MCF 10A (cell line): ENCODE results near the gene SSBP1. TPM values are rescaled to one million over a fixed set of nuclear protein-coding genes. Genes with fewer than 3 reads are reported as not detected.

Experiments
- BruUV-seq: library from RNA; stranded (reverse); fragments of 400-500 nt; replicated peaks from 2 replicates; lab custom pipeline; 2021; lab: Mats Ljungman, UMichigan
- CTCF ChIA-PET: fragments of 300-600 bp; sonication (Branson Sonifier 250); formaldehyde crosslinking; extraction: SDS; loops from one replicate; lab custom pipeline; 2021; ENCODE audit warnings: antibody characterized with exemption, inconsistent platforms; lab: Yijun Ruan, JAX
- POLR2A ChIA-PET: fragments of 300-600, 350-650 bp; sonication (Branson Sonifier 250); formaldehyde crosslinking; extraction: SDS; loops from one replicate; lab custom pipeline; 2020; ENCODE audit warnings: antibody characterized with exemption, inconsistent platforms; lab: Yijun Ruan, JAX
- DNase-seq: peaks from one replicate; pipeline ENCODE4 v3.0.0-alpha.2; 2018; ENCODE audit not compliant: unreplicated experiment
- H3K27ac Mint-ChIP-seq: one replicate; pipeline ENCODE4 v1.8.0; 2022; ENCODE audit warnings: mild to moderate bottlenecking, low read depth, mixed read lengths; ENCODE audit not compliant: unreplicated experiment
- H3K27me3 Mint-ChIP-seq: one replicate; pipeline ENCODE4 v1.8.0; 2022; ENCODE audit warnings: mixed read lengths; ENCODE audit not compliant: insufficient read depth, unreplicated experiment
- H3K36me3 Mint-ChIP-seq: one replicate; pipeline ENCODE4 v1.8.0; 2022; ENCODE audit warnings: mild to moderate bottlenecking, moderate library complexity, mixed read lengths; ENCODE audit not compliant: insufficient read depth, unreplicated experiment
- H3K4me1 Mint-ChIP-seq: one replicate; pipeline ENCODE4 v1.8.0; 2022; ENCODE audit warnings: mixed read lengths; ENCODE audit not compliant: insufficient read depth, unreplicated experiment
- H3K4me3 Mint-ChIP-seq: one replicate; pipeline ENCODE4 v1.8.0; 2022; ENCODE audit warnings: mild to moderate bottlenecking, moderate library complexity, mixed read lengths; ENCODE audit not compliant: unreplicated experiment
- H3K9me3 Mint-ChIP-seq: one replicate; pipeline ENCODE4 v1.8.0; 2022; ENCODE audit warnings: mixed read lengths; ENCODE audit not compliant: unreplicated experiment
- intact Hi-C: fragments of 100-400 bp; cut with micrococcal nuclease; formaldehyde crosslinking; loops from 2 replicates; pipeline ENCODE4 v1.14.1; 2022
- total RNA-seq: library from RNA; stranded (reverse); gene quantifications from 2 replicates; pipeline ENCODE4 v1.2.3, GENCODE V29; 2022
- TF ChIP-seq, protein P1 (sequence below): fragments of 200-600 bp; IDR thresholded peaks from one replicate; pipeline ENCODE4 v1.8.0; 2022; ENCODE audit warnings: antibody characterized with exemption, mild to moderate bottlenecking; ENCODE audit not compliant: unreplicated experiment

The SSBP1 gene
- total RNA-seq, 1 experiment from 2014 or later, result 269 TPM

DNA sequence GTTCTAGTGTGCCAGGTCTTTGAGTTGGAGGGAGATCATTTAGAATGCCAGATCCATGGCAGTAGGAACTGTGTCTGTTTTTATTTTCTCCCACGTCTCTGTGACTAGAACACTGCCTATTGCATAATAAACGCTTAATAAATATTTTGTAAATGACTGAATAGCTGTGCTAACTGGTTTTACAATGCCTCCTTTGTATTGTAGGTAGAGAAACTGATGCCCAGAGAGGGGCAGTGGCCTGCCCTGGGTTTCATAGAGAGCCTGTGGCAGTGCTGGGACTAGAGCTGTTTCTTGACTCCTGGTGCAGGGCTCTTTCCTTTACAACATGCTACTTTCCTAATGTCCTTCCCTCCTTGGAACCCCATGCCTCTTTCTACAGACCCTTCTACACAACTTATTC, 54.4 kb downstream of the SSBP1 start:
- ChIA-PET CTCF (no interaction called here), POLR2A (interaction anchor here (0.6 kb wide), 1 partner anchor 13 kb away, joined by 3 read pairs; no protein-coding TSS in a partner anchor)
- Mint-ChIP-seq H3K9me3 (no peaks in the 10 kb centered on the region), H3K36me3 (peaks cover 44% of the 10 kb centered on the region), H3K27me3 (no peaks in the 10 kb centered on the region), H3K27ac (no peak overlapping the region), H3K4me1 (no peaks in the 10 kb centered on the region), H3K4me3 (no peak overlapping the region)
- TF ChIP-seq, protein P1, sequence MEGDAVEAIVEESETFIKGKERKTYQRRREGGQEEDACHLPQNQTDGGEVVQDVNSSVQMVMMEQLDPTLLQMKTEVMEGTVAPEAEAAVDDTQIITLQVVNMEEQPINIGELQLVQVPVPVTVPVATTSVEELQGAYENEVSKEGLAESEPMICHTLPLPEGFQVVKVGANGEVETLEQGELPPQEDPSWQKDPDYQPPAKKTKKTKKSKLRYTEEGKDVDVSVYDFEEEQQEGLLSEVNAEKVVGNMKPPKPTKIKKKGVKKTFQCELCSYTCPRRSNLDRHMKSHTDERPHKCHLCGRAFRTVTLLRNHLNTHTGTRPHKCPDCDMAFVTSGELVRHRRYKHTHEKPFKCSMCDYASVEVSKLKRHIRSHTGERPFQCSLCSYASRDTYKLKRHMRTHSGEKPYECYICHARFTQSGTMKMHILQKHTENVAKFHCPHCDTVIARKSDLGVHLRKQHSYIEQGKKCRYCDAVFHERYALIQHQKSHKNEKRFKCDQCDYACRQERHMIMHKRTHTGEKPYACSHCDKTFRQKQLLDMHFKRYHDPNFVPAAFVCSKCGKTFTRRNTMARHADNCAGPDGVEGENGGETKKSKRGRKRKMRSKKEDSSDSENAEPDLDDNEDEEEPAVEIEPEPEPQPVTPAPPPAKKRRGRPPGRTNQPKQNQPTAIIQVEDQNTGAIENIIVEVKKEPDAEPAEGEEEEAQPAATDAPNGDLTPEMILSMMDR, result no peak
- BruUV-seq, result no TSS peak
- no peak for DNase-seq
- intact Hi-C loops, result no loop called here

Other genes starting within 250 kb of the SSBP1 start
- gene AGK, start 186.9 kb upstream of the SSBP1 start, total RNA-seq, result 35.4 and 41.4 TPM in 2 replicates
- 8.4 and 9.3 TPM in 2 replicates for gene DENND11, start 36.2 kb upstream of the SSBP1 start, total RNA-seq
- not detected in 2 replicates for gene WEE2, start 30.0 kb upstream of the SSBP1 start, total RNA-seq
- 2.7 and 3.1 TPM in 2 replicates for gene TAS2R3, start 25.7 kb downstream of the SSBP1 start, total RNA-seq
- 2.5 and 3.5 TPM in 2 replicates for gene TAS2R4, start 38.3 kb downstream of the SSBP1 start, total RNA-seq
- 3.7 and 4.7 TPM in 2 replicates for gene TAS2R5, start 51.9 kb downstream of the SSBP1 start, total RNA-seq
- not detected in 2 replicates for gene PRSS37, start 103.1 kb downstream of the SSBP1 start, total RNA-seq
- gene OR9A4, start 178.0 kb downstream of the SSBP1 start, total RNA-seq, result not detected in 2 replicates
- gene CLEC5A, start 208.6 kb downstream of the SSBP1 start, total RNA-seq, result not detected in 2 replicates
- not detected in 2 replicates for gene TAS2R38, start 235.4 kb downstream of the SSBP1 start, total RNA-seq